GM21447 (cell line): Measurements from ENCODE around the gene C1orf226.

Experiments used
- ATAC-seq: cut with Tn5 transposase; IDR thresholded peaks from one replicate; pipeline ENCODE4 v1.9.1; 2021; ENCODE audit not compliant: unreplicated experiment

Gene C1orf226

DNA sequence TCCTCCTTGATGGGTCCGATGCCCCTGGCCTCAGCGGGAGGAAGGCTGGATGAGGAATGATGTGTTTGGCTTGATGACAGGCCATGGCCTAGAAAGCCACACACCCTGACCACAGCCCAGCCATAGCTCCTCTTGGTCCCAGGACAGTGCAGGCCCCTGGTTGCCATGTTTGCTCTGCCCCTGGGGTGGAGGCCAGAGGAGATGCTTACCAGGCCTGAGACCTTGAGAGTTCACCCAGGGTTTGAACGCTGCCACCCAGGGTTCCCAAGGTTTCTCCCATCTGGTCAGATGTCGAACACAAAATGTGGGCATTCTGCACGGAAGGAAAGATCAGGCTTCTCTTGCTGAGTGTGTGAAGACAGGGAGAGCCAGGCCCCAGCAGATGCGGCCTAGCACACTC, 2.6 kb downstream of the C1orf226 start:
- ATAC-seq = no peak

- no peak for ATAC-seq
Measured at GRCh38 chr1:162384601-162385279, 3.2 kb downstream of the C1orf226 start.

GRCh38 chr1:162385280-162385623, 3.7 kb downstream of the C1orf226 start:
- no peak for ATAC-seq

DNA sequence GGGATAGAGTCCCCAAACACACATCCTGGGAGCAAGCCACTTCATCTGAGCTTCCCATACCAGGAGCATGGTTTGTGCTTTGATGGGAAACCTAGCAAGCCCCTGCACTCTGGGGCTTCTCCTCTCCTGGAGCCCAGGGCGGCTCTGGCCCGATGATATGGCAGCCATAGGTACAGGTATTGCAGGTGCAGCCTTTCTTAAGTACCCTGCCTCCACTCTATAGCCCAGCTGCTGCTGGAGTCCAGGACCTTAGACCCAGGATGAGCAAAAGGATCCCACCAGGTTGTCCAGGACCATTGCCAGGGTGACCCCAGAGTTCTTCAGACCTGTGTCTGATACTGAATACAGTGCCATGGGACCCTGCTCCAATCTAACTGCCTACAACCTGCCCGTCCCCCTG, 4.2 kb downstream of the C1orf226 start:
- no peak for ATAC-seq

- no peak for ATAC-seq
Measured at GRCh38 chr1:162386292-162387225, 5.0 kb downstream of the C1orf226 start.

GRCh38 chr1:162387226-162388082, 5.9 kb downstream of the C1orf226 start:
- no peak for ATAC-seq

- no peak for ATAC-seq
Measured at GRCh38 chr1:162388083-162388594, 6.6 kb downstream of the C1orf226 start.

GRCh38 chr1:162388615-162389014, 7.1 kb downstream of the C1orf226 start:
- ATAC-seq = no peak

GRCh38 chr1:162389021-162389818, 7.7 kb downstream of the C1orf226 start:
- ATAC-seq = peak; percentile 64

GRCh38 chr1:162389971-162390370, 8.4 kb downstream of the C1orf226 start:
- ATAC-seq = no peak

DNA sequence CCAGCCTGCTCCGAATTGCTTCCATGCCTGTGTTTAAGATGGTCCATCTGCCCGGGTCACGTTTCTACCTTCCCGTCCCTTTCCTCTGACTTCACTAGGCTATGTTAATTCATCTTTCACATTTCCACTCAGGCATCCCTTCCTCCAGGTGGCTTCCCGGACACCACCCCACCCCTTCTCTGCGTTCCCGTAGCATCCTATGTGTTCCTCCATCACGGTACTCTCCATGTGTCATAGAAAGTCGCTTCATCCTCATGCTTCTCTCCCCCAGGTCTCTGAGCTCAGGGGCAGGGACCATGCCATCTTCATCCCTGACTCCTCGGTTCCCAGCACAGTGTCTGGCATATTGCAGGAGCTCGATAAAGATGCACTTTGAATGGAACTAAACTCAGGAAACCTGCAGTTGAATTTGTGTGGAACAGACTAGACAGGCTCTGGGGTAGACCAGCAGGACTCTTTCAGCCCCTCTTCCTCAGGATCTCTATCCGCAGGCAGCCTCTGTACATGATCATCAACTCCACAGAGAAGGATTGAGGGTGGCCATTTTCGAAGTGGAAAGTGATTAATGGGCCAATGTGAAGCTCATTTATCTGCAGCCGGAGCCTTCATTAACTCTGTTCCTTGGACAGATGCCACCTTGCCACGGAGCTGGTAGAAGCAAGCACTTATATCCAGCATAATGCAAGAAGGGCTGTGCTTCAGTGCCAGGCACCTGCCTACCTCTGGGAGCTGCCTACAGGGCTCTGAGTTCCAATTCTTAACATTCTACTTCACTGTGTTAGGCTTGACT, 9.1 kb downstream of the C1orf226 start:
- no peak for ATAC-seq

GRCh38 chr1:162391790-162392563, 10.4 kb downstream of the C1orf226 start:
- no peak for ATAC-seq

DNA sequence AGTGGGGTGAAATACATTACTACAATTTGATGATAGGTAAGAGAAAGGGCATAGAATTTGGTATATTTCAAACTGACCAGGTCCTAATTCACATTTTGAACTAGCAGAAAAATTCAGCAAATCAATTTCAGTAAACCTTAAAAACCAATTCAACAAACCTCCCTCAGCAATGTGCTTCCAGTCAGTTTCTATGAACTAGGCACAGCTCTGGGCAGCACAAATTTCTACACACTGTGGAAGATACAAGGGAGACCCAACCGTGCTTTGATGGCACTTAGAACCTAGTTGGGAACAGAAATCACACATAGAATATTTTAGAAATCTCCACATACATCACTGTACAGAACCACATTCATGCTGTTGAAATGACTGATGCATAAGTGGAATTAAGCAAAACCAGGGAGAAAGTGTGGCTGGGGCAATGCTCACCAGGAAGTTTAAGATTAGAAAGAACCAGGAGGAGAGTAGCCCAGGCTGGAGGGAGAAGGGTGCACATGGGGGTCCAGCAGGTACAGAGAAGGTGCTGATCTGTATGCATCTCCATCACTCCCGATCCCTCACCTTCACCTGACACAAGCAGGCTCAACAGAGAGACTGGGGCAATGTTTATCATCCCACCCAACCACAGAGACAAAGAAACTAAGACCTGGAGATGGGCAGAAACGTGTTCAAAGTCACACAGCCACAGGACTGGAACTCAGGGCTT, 14.8 kb downstream of the C1orf226 start:
- no peak for ATAC-seq

GRCh38 chr1:162397039-162397448, 15.5 kb downstream of the C1orf226 start:
- no peak for ATAC-seq

GRCh38 chr1:162397943-162398560, 16.5 kb downstream of the C1orf226 start:
- ATAC-seq = no peak

DNA sequence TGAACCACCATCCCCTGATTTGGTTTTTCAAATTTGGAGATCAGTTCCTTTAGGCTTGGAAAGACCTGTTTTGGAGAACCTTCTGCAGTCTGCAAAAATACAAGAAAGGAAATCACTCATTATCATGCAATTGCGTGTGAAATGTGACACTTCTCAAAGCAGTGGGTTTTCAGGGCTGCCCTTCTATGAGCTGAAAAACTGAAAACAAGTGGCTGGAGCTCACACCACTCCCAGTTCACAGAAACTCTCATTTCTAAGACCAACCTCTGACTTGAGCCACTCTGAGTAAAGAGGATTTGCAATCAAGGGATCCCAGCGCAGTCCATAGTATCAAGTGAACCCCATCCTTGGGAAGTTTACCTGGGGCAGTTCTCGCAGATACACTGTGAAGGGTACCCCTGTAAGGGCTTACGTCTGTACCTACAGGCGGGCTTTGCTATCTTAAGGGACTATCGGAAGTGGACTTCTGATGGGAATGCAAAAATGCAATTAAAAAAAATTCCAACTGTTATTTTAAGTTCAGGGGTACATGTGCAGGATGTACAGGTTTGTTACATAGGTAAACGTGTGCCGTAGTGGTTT, 17.6 kb downstream of the C1orf226 start:
- no peak for ATAC-seq

DNA sequence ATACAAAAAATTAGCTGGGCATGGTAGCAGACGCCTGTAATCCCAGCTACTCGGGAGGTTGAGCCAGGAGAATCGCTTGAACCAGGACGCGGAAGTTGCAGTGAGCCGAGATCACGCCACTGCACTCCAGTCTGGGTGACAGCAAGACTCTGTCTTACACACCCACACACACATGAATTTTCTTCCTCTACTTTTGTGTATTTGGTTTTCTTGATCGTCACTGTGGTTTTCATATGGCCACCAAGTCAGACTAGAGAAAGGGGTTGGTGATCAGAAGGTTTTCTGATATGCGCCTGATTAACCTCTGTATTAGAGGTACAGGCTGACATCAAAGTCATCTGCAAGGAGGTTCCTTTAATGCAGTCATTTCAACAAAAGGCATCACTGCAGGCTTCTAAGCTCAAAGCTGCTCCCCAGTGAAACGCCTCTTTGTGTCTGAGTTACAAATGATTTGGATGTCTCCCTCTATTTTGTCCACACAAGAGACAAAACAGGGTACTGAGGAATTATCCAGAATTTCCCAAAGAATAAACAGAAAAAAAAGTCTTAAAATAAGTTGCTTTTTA, 19.3 kb downstream of the C1orf226 start:
- ATAC-seq = no peak
